AG08396 (cell line): Measurements from ENCODE around the gene CDC45.
"Not testable (repeated sequence)": the region's sequence is repeated elsewhere in the genome, so short reads cannot be mapped to it uniquely, and the experiment has no call there.

Experiments used
- DNase-seq: peaks from one replicate; pipeline ENCODE4 v3.0.0; 2012; ENCODE audit warnings: low spot score, mixed read lengths

Gene CDC45

DNA sequence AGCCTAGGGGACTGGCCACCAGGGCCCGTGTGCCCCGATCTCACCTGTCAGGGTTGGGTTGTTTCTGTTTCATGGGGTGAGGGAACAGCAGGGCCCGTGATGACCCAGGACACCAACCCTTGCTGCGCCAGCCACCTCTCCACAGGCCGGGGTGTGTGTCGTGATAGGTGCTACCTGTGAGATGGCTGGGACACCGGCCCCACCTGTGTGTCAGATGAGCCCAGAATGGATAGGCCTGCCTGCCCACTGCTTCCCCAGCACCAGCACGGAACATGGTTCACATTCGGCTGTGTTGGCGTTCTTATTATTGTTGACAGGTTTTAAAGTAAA lies 37.4 kb downstream of the CDC45 start:
- DNase-seq = no peak

DNA sequence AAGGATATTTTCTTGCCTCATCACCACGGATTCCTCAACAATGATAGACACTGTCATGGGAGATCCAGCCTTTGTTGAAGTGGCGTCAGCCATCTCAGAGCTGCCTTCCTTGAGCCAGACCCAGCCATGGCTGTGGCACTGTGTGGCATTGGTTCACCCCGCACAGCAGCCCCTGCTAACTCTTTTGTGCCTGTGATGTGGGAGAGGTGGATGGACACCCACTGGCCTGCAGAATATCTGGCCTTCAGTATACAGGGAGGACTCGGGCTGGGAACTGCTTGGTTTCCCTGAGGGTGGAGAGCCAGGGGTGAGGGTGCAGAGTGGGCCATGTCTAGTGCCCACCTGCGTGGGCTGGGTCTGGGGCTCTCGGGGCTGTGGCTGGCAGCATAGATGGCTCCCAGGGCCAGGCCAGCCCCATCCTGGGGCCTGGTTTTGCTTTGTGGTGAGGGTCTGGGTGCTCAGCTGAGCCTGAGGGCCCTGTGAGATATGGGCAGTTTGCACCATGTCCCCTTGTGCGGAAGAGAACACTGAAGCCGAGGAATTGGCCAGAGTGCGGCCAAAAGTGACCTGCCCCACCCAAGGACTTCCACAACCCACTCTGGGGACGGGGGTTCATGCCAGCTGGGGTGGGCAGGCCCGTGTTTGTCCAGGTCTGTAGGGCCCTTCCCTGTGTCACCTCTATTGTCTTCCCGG lies 38.3 kb downstream of the CDC45 start:
- DNase-seq = no peak

- DNase-seq = no peak
These were observed 38.9 kb downstream of the CDC45 start for GRCh38 chr22:19518635-19519034.

GRCh38 chr22:19519041-19519926 lies 39.6 kb downstream of the CDC45 start:
- DNase-seq = no peak

GRCh38 chr22:19520007-19520406 lies 40.3 kb downstream of the CDC45 start:
- DNase-seq = no peak

DNA sequence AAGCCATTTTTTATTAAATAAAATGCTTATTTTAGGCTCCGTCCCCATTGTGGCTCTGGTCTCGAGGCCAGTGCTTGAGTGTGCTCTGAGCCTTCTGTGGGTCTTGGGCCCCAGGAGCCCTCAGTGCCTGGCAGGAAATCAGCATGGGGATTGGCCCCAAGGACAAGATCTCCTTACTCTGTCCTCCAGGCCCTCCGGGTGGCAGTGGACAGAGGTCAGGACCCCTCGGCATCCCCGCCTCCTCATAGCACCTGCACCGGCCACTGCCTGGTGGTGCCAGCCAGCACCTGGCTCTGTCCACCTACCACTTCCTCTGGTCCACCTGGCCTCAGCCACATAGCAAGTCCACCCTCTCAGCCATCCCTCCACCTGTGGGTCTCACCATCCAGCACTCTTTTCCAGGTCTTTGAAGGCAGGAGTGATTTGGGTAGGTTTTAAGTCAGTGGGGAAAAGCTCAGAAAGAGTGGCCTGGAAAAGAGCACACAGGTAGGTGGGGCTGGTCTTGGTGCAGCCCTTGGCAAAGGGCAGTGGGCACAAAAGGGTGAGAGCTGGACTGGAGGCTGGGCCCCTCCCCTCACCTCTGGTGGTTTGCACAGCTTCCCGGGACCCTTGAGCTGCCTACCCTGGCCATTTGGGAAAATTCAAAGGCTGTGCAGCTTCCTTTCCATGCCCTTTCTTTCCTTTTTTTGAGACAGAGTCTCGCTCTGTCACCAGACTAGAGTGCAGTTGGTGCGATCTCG lies 41.0 kb downstream of the CDC45 start:
- no peak for DNase-seq

- no peak for DNase-seq
These were observed 42.6 kb downstream of the CDC45 start for GRCh38 chr22:19522190-19522880.

- no peak for DNase-seq
These were observed 43.1 kb downstream of the CDC45 start for GRCh38 chr22:19522881-19523239.

- DNase-seq = peak; percentile 58
These were observed 43.8 kb downstream of the CDC45 start for GRCh38 chr22:19523240-19524169.

- DNase-seq = peak; percentile 83
These were observed 44.7 kb downstream of the CDC45 start, which contains the start of gene CLDN5 for GRCh38 chr22:19524170-19525115. TSS of gene CLDN5 (minus strand) at chr22:19524410. CDS start at chr22:19524255, 155 bp downstream.

GRCh38 chr22:19525116-19525660 lies 45.5 kb downstream of the CDC45 start:
- DNase-seq = no peak

- no peak for DNase-seq
These were observed 45.9 kb downstream of the CDC45 start for GRCh38 chr22:19525666-19526065.

- DNase-seq = no peak
These were observed 46.5 kb downstream of the CDC45 start for GRCh38 chr22:19526076-19526701.

DNA sequence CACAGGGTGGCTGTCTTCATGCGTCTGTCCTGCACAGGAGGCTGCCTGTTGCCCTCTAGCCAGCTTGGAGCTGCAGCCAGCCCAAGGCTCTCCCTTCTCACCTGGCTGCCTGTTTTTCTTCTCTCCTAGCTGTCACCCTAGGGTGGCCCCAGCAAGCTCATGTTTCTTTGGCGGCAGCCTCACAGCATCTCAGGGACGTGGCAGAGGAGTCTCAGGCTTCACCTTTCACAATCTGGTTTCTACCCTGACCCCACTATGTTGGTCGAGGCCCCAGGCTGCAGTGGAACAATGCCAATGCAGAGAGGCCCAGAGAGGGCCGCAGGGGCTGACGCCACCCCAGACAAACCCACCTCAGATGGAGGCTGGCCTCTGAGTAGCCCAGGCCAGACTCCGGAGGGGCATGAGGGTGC lies 47.0 kb downstream of the CDC45 start:
- DNase-seq = no peak

DNA sequence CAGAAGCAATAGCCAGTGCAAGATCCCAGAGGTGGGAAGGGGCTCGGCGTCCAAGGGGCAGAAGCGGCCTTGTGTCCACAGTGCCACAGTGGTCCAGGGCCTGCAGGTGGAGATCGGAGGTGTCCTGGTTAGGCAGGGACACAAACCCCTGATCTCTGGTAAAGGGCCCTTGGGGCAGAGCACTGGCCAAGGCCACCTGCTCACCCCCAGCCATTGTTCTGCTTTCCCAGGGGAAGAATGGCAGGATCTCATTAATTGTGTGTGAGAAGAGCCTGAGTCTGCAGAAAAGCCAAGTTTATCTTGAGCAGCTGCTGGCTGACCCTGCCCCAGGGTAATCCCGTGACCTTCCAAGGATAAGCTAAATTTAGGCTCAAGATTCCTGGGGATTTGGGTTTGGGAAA lies 47.6 kb downstream of the CDC45 start:
- DNase-seq = no peak

GRCh38 chr22:19527861-19528417 lies 48.2 kb downstream of the CDC45 start:
- no peak for DNase-seq

- DNase-seq = no peak
These were observed 50.1 kb downstream of the CDC45 start for GRCh38 chr22:19529811-19530210.

DNA sequence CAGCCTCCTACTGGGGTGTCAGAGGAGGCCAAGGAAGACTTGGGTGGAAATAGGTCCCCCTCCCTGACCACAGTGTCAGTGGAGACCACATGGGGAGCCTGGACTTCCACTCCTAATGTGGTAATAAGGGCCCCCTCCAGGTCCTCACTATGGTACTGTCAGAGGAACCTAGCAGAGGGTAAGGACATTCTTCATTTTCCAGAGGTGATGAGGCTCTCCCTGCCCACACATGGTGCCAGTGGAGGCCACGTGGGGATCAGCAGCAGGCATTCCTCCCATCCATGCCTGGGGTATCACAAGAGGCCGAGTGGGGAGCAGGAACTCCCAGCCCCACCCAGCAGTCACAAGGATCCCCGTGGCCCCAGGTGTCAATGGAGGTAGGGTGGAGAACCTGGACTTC lies 51.0 kb downstream of the CDC45 start:
- no peak for DNase-seq

DNA sequence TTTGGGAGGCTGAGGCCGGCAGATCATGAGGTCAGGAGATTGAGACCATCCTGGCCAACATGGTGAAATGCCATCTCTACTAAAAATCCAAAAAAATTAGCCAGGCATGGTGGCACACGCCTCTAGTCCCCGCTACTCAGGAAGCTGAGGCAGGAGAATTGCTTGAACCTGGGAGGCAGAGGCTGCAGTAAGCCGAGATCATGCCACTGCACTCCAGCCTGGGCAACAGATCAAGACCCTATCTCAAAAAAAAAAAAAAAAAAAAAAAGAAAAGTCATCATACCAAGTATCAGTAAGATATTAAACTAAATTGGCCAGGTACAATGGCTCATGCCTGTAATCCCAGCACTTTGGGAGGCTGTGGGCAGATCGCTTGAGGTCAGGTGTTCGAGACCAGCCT lies 51.6 kb downstream of the CDC45 start:
- DNase-seq = not testable (repeated sequence)
